H1 (cell line): ENCODE results near the gene NCOA5. TPM values are rescaled to one million over a fixed set of nuclear protein-coding genes. Genes with fewer than 3 reads are reported as not detected.

Experiments
- CTCF ChIA-PET: fragments of 300-600 bp; sonication (Branson Sonifier 250); formaldehyde crosslinking; loops from one replicate; lab custom pipeline; 2021; ENCODE audit not compliant: partially characterized antibody; lab: Charles Lee
- POLR2A ChIA-PET: fragments of 300-600 bp; sonication (Branson Sonifier 250); formaldehyde crosslinking; loops from one replicate; lab custom pipeline; 2021; ENCODE audit warnings: inconsistent platforms; ENCODE audit not compliant: partially characterized antibody; lab: Charles Lee
- DNase-seq, 2 experiments: peaks; one replicate each; pipeline versions ENCODE4 v3.0.0 to v3.0.0-alpha.2; 2010 to 2022; ENCODE audit warnings: low spot score in 2 of 2, low read depth in 1 of 2, mixed read lengths in 1 of 2
- FAIRE-seq: peaks from 2 replicates; lab custom pipeline; 2011; peaks lifted over from hg19 to GRCh38; lab: Jason Lieb, UNC
- H2AFZ ChIP-seq: 2 replicates; pipeline ENCODE4 v1.8.1; 2012; ENCODE audit warnings: low read length, inconsistent platforms
- H2AK5ac ChIP-seq: 2 replicates; pipeline ENCODE4 v1.6.1; 2013; ENCODE audit warnings: low read depth, low read length
- H2BK120ac ChIP-seq: replicated peaks from 2 replicates; pipeline ENCODE3; 2013; ENCODE audit warnings: low read depth, low read length, inconsistent platforms
- H2BK12ac ChIP-seq: 2 replicates; pipeline ENCODE4 v1.6.1; 2013; ENCODE audit warnings: low read depth, low read length
- H2BK15ac ChIP-seq: 2 replicates; pipeline ENCODE4 v1.6.1; 2013; ENCODE audit warnings: low read length
- H2BK20ac ChIP-seq: 2 replicates; pipeline ENCODE4 v1.6.1; 2013; ENCODE audit warnings: low read length
- H2BK5ac ChIP-seq: 2 replicates; pipeline ENCODE4 v1.6.1; 2013; ENCODE audit warnings: low read depth, low read length
- H3K14ac ChIP-seq: 2 replicates; pipeline ENCODE4 v1.6.1; 2013; ENCODE audit warnings: inconsistent platforms; ENCODE audit not compliant: insufficient read length
- H3K18ac ChIP-seq: 2 replicates; pipeline ENCODE4 v1.6.1; 2013; ENCODE audit warnings: low read length; ENCODE audit errors: extremely low read depth
- H3K23ac ChIP-seq: 2 replicates; pipeline ENCODE4 v1.6.1; 2013; ENCODE audit warnings: inconsistent platforms; ENCODE audit not compliant: insufficient read length
- H3K23me2 ChIP-seq: 2 replicates; pipeline ENCODE4 v1.6.1; 2013; ENCODE audit warnings: low read depth, low read length
- H3K27ac ChIP-seq: 2 replicates; pipeline ENCODE4 v1.6.1; 2011; ENCODE audit warnings: low read depth, low read length, inconsistent platforms
- H3K27me3 ChIP-seq, 4 experiments: replicated peaks in 1 of 4; 1 replicate in 1 of 4; 2 replicates in 3 of 4; pipeline versions ENCODE4 v1.6.1 to v1.8.1; 2011 to 2013; ENCODE audit warnings: low read length in 3 of 4, mild to moderate bottlenecking in 3 of 4, inconsistent platforms in 2 of 4, mixed read lengths in 2 of 4, moderate library complexity in 1 of 4; ENCODE audit not compliant: control insufficient read depth in 3 of 4, insufficient read depth in 3 of 4; ENCODE audit errors: extremely low read depth in 1 of 4
- H3K36me3 ChIP-seq, 4 experiments: 2 replicates each; pipeline versions ENCODE4 v1.6.1 to v1.8.1; 2011 to 2013; ENCODE audit warnings: mild to moderate bottlenecking in 4 of 4, low read length in 3 of 4, moderate library complexity in 2 of 4, control low read depth in 1 of 4, inconsistent platforms in 1 of 4; ENCODE audit not compliant: insufficient read depth in 4 of 4, control insufficient read depth in 2 of 4
- H3K4ac ChIP-seq: replicated peaks from 2 replicates; pipeline ENCODE3; 2013; ENCODE audit warnings: low read length, low read depth, mixed read lengths, inconsistent platforms; ENCODE audit not compliant: insufficient read length
- H3K4me1 ChIP-seq, 4 experiments: replicated peaks in 1 of 4; 1 replicate in 1 of 4; 2 replicates in 3 of 4; pipeline versions ENCODE4 v1.6.1 to v1.8.1; 2011 to 2013; ENCODE audit warnings: low read length in 3 of 4, inconsistent platforms in 2 of 4, mixed read lengths in 1 of 4; ENCODE audit not compliant: insufficient read depth in 4 of 4, control insufficient read depth in 3 of 4
- H3K4me2 ChIP-seq, 2 experiments: 2 replicates each; pipeline versions ENCODE4 v1.6.1 to v1.8.1; 2011 to 2013; ENCODE audit warnings: low read depth in 2 of 2, low read length in 2 of 2, control low read depth in 1 of 2, inconsistent platforms in 1 of 2, mild to moderate bottlenecking in 1 of 2; ENCODE audit not compliant: insufficient read depth in 1 of 2
- H3K4me3 ChIP-seq, 4 experiments: fragments of 200-600, 300-600 bp in 1 of 4; sonication (generic), shearing (Covaris generic), sonication (Bioruptor Twin) in 1 of 4; 2 replicates each; pipeline versions ENCODE4 v1.5.1 to v1.8.1; 2011 to 2016; ENCODE audit warnings: low read length in 4 of 4, low read depth in 3 of 4, control low read depth in 2 of 4, inconsistent platforms in 2 of 4, mild to moderate bottlenecking in 2 of 4, mixed read lengths in 1 of 4, moderate library complexity in 1 of 4; ENCODE audit not compliant: insufficient read depth in 2 of 4; ENCODE audit errors: extremely low read depth in 1 of 4
- H3K56ac ChIP-seq: replicated peaks from 2 replicates; pipeline ENCODE3; 2013; ENCODE audit warnings: low read depth, mild to moderate bottlenecking, mixed read lengths, low read length, inconsistent platforms; ENCODE audit not compliant: insufficient read length
- H3K79me1 ChIP-seq: 2 replicates; pipeline ENCODE4 v1.6.1; 2013; ENCODE audit warnings: low read depth, low read length, control low read depth
- H3K79me2 ChIP-seq, 2 experiments: 2 replicates each; pipeline versions ENCODE4 v1.6.1 to v1.8.1; 2012 to 2013; ENCODE audit warnings: low read length in 2 of 2, mild to moderate bottlenecking in 2 of 2, inconsistent platforms in 1 of 2; ENCODE audit not compliant: insufficient read depth in 2 of 2, control insufficient read depth in 1 of 2
- H3K9ac ChIP-seq, 4 experiments: replicated peaks in 1 of 4; 1 replicate in 1 of 4; 2 replicates in 3 of 4; pipeline versions ENCODE4 v1.6.1 to v1.8.1; 2011 to 2013; ENCODE audit warnings: low read depth in 3 of 4, low read length in 3 of 4, control low read depth in 2 of 4, mild to moderate bottlenecking in 2 of 4, moderate library complexity in 2 of 4, inconsistent platforms in 1 of 4; ENCODE audit errors: extremely low read depth in 1 of 4
- H3K9me3 ChIP-seq, 2 experiments: 2 replicates each; pipeline versions ENCODE4 v1.6.1 to v1.8.1; 2012 to 2013; ENCODE audit warnings: mild to moderate bottlenecking in 2 of 2, moderate library complexity in 2 of 2, control low read depth in 1 of 2, inconsistent platforms in 1 of 2, low read depth in 1 of 2, low read length in 1 of 2, mixed read lengths in 1 of 2; ENCODE audit not compliant: insufficient read depth in 2 of 2
- H4K20me1 ChIP-seq, 2 experiments: replicated peaks in 1 of 2; 2 replicates each; pipeline versions ENCODE3 to v1.8.1; 2011 to 2013; ENCODE audit warnings: inconsistent platforms in 2 of 2, low read length in 2 of 2, mild to moderate bottlenecking in 1 of 2; ENCODE audit not compliant: insufficient read depth in 2 of 2, control insufficient read depth in 1 of 2
- H4K5ac ChIP-seq: 2 replicates; pipeline ENCODE4 v1.6.1; 2013; ENCODE audit warnings: low read length, low read depth, mixed read lengths, inconsistent platforms; ENCODE audit not compliant: insufficient read length
- H4K8ac ChIP-seq: 2 replicates; pipeline ENCODE4 v1.8.0; 2013; ENCODE audit warnings: mild to moderate bottlenecking, moderate library complexity, low read length, inconsistent platforms; ENCODE audit not compliant: insufficient read depth; ENCODE audit errors: extremely low read depth
- H4K91ac ChIP-seq: replicated peaks from 2 replicates; pipeline ENCODE3; 2013; ENCODE audit warnings: low read length, mixed read lengths, inconsistent platforms; ENCODE audit not compliant: insufficient read length
- CEBPB ChIP-seq: IDR thresholded peaks from 2 replicates; pipeline ENCODE4 v1.6.1; 2012; ENCODE audit warnings: low read depth, low read length
- MAFK ChIP-seq: IDR thresholded peaks from 2 replicates; pipeline ENCODE4 v1.6.1; 2012; ENCODE audit warnings: low read depth, mild to moderate bottlenecking, improper control_type of control experiment, low read length
- SP1 ChIP-seq: IDR thresholded peaks from 2 replicates; pipeline ENCODE4 v1.6.1; 2011; ENCODE audit warnings: low read depth, low read length
- TAF1 ChIP-seq: IDR thresholded peaks from 2 replicates; pipeline ENCODE4 v1.6.1; 2011; ENCODE audit warnings: mild to moderate bottlenecking, low read depth, low read length
- TAF7 ChIP-seq: optimal IDR thresholded peaks from 2 replicates; pipeline ENCODE3; 2011; ENCODE audit warnings: low read depth, mild to moderate bottlenecking, inconsistent platforms, low read length, moderate library complexity, borderline replicate concordance
- WGBS, 2 experiments: shearing (Covaris generic) in 1 of 2; methylation state at CpG; one replicate each; pipeline versions ENCODE4 v1.1.6 to v1.1.7; 2013 to 2015; ENCODE audit warnings: low lambda C conversion rate in 2 of 2, mixed read lengths in 2 of 2, inconsistent platforms in 1 of 2, low coverage in 1 of 2, missing lambda C conversion rate in 1 of 2; ENCODE audit not compliant: insufficient replicate concordance in 2 of 2, insufficient coverage in 1 of 2, insufficient read length in 1 of 2; ENCODE audit errors: extremely low coverage in 1 of 2, missing lambda C conversion rate in 1 of 2; 5-methylcytosine and 5-hydroxymethylcytosine counted together
- polyA plus RNA-seq, 7 experiments: library from polyadenylated mRNA; depleted of rRNA in 3 of 7; stranded (reverse) in 5 of 7; unstranded in 2 of 7; fragments of >200 nt in 5 of 7; fragments of 200-250 nt in 2 of 7; gene quantifications; 1 replicate in 5 of 7; 2 replicates in 1 of 7; 4 replicates in 1 of 7; pipeline versions ENCODE4 v1.2.1 to v1.2.3, GENCODE V29; 2011 to 2013; ENCODE audit warnings: missing spikeins in 2 of 7, mixed read lengths in 2 of 7
- total RNA-seq: library from RNA; stranded (reverse); fragmentation: NEBNext Ultra II Directional; extraction: Animal tissue kit (Norgen Biotek cat#: 25700); gene quantifications from 2 replicates; pipeline ENCODE4 v1.2.1, GENCODE V29; 2021

NCOA5 gene
- total and polyA plus RNA-seq, 2 of the 8 experiments (the other 6 are each of a cell fraction or from before 2014, with no cell fraction given), result 20.4 to 29.0 TPM

GRCh38 chr20:46063151-46063550, 26.6 kb downstream of the NCOA5 start:
- no peak overlapping the region for H3K9ac ChIP-seq
- H3K27me3 ChIP-seq, result peaks cover 0 to 9% (median 5%) of the 10 kb centered on the region in 4 experiments; a peak in 5 of 7 replicates
- H3K4me2 ChIP-seq, result no peak overlapping the region
- H3K23me2 ChIP-seq, result peaks cover 5% of the 10 kb centered on the region; the same call in 1 of the 2 replicates
- no peaks in the 10 kb centered on the region for H3K79me1 ChIP-seq
- peaks cover 10 to 14% of the 10 kb centered on the region in 2 experiments for H4K20me1 ChIP-seq
- no peak overlapping the region for H2BK15ac ChIP-seq
- no peak overlapping the region for H2BK12ac ChIP-seq
- DNase-seq (peak in 1 of 2 experiments; percentile 37), FAIRE-seq (no peak)
- no peak overlapping the region for H4K91ac ChIP-seq
- no peak overlapping the region for H2BK120ac ChIP-seq
- no peak overlapping the region for H3K14ac ChIP-seq
- H4K5ac ChIP-seq, result no peak overlapping the region
- no peak overlapping the region for H3K27ac ChIP-seq
- no peak for TF ChIP-seq SP1
- TF ChIP-seq MAFK, result no peak
- no peak for TF ChIP-seq CEBPB
- TF ChIP-seq TAF1, result no peak
- no peak for TF ChIP-seq TAF7
- H3K4ac ChIP-seq, result no peak overlapping the region
- CTCF ChIA-PET, result interaction anchor here (3.1 kb wide), 1 partner anchor 40 kb away, joined by 15 read pairs; no protein-coding TSS in a partner anchor
- H3K9me3 ChIP-seq, result no peaks in the 10 kb centered on the region
- H2AFZ ChIP-seq, result no peak overlapping the region
- 87% methylated on average over 8 of the region's 8 CpGs; no CpG with 5 or more reads in 1 of the 2 experiments for WGBS, 2 experiments
- H2BK5ac ChIP-seq, result no peak overlapping the region
- no peak overlapping the region for H4K8ac ChIP-seq
- no peak overlapping the region for H3K18ac ChIP-seq
- POLR2A ChIA-PET, result interaction anchor here (2.3 kb wide), 1 partner anchor 10 kb away, joined by 7 read pairs; no protein-coding TSS in a partner anchor
- peaks cover 0 to 9% (median 7%) of the 10 kb centered on the region in 4 experiments; a peak in 5 of 7 replicates for H3K4me1 ChIP-seq
- H2AK5ac ChIP-seq, result no peak overlapping the region
- no peak overlapping the region for H3K23ac ChIP-seq
- no peak overlapping the region for H3K4me3 ChIP-seq
- no peak overlapping the region for H2BK20ac ChIP-seq
- peaks cover 38 to 62% (median 54%) of the 10 kb centered on the region in 4 experiments for H3K36me3 ChIP-seq
- H3K79me2 ChIP-seq, result no peaks in the 10 kb centered on the region
- H3K56ac ChIP-seq, result no peak overlapping the region
